Right atrium auricular region (tissue), 2 donors: ENCODE results near the gene B4GALNT1. TPM values are rescaled to one million over a fixed set of nuclear protein-coding genes. Genes with fewer than 3 reads are reported as not detected.

Source experiments
- DNase-seq: peaks from one replicate; pipeline ENCODE4 v3.0.0-alpha.2; 2019; ENCODE audit warnings: low spot score
- H3K27ac ChIP-seq, 2 donors: fragments of 200-600 bp; sonication (generic); 1 replicate in 1 of 2; 2 replicates in 1 of 2; pipeline ENCODE4 v1.5.1; 2016 to 2019
- H3K27me3 ChIP-seq, 2 donors: fragments of 200-600 bp; sonication (generic); one replicate each; pipeline versions ENCODE4 v1.5.1 to v1.6.0; 2017 to 2019
- H3K36me3 ChIP-seq: fragments of 200-600 bp; sonication (generic); one replicate; pipeline ENCODE4 v1.5.1; 2016
- H3K4me1 ChIP-seq, 2 donors: fragments of 200-600 bp; sonication (generic); one replicate each; pipeline versions ENCODE4 v1.5.1 to v1.6.0; 2017 to 2019
- H3K4me3 ChIP-seq, 2 donors: fragments of 200-600 bp; sonication (generic); 1 replicate in 1 of 2; 2 replicates in 1 of 2; pipeline ENCODE4 v1.5.1; 2017 to 2019; ENCODE audit warnings: mild to moderate bottlenecking in 1 of 2, moderate library complexity in 1 of 2
- H3K9me3 ChIP-seq, 2 donors: fragments of 200-600 bp; sonication (generic); one replicate each; pipeline ENCODE4 v1.5.1; 2019
- total RNA-seq, 2 donors: library from RNA; depleted of rRNA; stranded (reverse); fragments of >200 nt; gene quantifications; one replicate each; pipeline ENCODE4 v1.1.0, GENCODE V29; 2016
- TF ChIP-seq, protein P1 (sequence below), 2 donors: fragments of 200-600 bp; sonication (generic); IDR thresholded peaks; one replicate each; pipeline ENCODE4 v1.5.1; 2019; ENCODE audit warnings: antibody characterized with exemption in 2 of 2

B4GALNT1 gene
- total RNA-seq, 2 donors from 2014 or later: 3.5 to 4.4 TPM

DNA sequence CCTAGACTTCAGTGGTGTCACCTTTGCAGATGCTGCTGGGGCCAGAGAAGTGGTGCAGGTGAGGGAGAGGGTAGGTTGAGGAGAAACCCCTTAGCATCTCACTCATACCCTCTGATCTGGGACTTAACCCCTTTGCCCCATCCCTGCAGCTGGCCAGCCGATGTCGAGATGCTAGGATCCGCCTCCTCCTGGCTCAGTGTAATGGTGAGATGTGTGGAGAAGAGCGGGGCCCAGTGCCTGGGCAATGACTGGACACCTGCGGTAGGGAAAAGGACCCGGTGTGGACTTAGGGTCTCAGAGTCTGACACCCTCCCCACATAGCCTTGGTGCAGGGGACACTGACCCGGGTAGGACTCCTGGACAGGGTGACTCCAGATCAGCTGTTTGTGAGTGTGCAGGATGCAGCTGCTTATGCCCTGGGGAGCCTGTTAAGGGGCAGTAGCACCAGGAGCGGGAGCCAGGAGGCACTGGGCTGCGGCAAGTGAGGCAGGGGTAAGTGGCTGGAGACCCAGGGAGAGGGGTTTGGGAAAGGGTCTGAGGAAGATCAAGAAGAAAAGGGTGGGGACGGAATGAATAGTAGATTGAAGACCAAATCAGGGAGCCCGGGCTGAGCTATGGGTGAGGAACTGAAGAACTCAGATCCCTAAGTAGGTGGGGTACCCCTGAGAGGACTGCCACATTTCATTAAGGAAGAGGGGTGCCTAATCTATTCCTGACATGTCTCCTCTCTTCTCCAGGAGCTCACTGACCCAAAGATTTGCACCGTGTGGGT, 7.6 kb downstream of the B4GALNT1 start:
- no peak for DNase-seq
- no peaks in the 10 kb centered on the region for H3K36me3 ChIP-seq
- H3K4me1 ChIP-seq: peaks cover 0 to 26% of the 10 kb centered on the region in 2 donors
- H3K27me3 ChIP-seq: peaks cover 16 to 18% of the 10 kb centered on the region in 2 donors
- no peak overlapping the region for H3K27ac ChIP-seq
- TF ChIP-seq, protein P1, sequence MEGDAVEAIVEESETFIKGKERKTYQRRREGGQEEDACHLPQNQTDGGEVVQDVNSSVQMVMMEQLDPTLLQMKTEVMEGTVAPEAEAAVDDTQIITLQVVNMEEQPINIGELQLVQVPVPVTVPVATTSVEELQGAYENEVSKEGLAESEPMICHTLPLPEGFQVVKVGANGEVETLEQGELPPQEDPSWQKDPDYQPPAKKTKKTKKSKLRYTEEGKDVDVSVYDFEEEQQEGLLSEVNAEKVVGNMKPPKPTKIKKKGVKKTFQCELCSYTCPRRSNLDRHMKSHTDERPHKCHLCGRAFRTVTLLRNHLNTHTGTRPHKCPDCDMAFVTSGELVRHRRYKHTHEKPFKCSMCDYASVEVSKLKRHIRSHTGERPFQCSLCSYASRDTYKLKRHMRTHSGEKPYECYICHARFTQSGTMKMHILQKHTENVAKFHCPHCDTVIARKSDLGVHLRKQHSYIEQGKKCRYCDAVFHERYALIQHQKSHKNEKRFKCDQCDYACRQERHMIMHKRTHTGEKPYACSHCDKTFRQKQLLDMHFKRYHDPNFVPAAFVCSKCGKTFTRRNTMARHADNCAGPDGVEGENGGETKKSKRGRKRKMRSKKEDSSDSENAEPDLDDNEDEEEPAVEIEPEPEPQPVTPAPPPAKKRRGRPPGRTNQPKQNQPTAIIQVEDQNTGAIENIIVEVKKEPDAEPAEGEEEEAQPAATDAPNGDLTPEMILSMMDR (IDR thresholded peaks at IDR 0.05): no peak
- no peak overlapping the region for H3K4me3 ChIP-seq
- H3K9me3 ChIP-seq: no peaks in the 10 kb centered on the region

DNA sequence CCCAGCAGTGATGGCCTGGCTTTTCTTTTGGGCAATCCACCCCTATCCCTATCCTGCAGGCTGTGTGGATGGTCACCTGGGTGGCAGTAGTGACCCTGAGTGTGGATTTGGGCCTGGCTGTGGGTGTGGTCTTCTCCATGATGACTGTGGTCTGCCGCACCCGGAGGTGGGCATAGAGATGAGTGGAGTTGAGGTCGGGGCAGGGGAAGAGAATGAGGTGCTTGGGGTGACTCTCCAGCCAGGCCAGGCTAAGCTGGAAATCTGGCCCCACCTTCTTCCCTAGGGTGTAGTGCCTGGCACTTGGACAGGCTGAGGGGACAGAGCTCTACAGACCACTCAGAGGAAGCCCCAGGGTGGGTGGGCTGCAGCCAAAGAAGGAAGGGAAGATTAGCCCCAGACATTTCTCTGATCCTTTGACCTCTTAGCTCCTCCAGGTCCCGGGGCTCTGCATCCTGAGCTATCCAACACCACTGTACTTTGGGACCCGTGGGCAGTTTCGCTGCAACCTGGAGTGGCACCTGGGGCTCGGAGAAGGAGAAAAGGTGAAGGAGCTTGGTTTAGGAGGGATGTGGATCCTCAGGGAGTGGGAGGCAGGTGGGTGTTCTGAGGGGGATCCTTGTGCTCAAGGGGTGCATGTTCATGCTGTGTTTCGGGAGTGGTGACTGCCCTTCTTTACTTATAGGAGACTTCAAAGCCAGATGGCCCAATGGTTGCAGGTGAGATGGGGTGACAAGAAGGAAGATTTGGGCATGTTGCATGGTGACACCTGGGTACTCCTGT, 8.4 kb downstream of the B4GALNT1 start:
- TF ChIP-seq, protein P1 (IDR thresholded peaks at IDR 0.05): no peak
- no peak overlapping the region for H3K27ac ChIP-seq
- H3K4me3 ChIP-seq: no peak overlapping the region
- H3K4me1 ChIP-seq: peaks cover 0 to 33% of the 10 kb centered on the region in 2 donors
- H3K36me3 ChIP-seq: no peaks in the 10 kb centered on the region
- H3K27me3 ChIP-seq: peaks cover 17 to 18% of the 10 kb centered on the region in 2 donors
- no peaks in the 10 kb centered on the region for H3K9me3 ChIP-seq
- DNase-seq: no peak

DNA sequence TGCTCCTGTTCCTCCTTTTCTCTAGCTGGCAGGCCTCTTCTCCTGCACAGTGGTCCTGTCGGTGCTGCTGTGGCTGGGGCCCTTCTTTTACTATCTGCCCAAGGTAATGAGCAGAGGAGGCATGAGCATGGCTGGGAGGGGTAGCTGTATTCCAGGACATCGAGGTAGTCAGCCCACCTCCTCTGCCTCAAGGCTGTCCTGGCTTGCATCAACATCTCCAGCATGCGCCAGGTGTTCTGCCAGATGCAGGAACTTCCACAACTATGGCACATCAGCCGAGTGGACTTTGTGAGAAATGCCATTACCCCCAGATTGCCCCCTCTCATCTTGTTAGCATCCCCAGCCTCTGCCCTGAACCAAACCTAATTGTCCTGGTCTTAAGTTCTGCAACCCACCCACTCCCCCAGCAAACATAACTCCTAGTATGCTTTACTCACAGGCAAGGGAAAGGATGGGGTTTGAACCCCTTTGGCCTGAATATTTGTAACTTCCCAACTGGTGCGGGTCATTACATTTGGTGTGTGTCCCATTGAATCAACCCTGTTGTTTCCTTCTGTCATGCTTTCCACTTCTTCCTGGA, 9.1 kb downstream of the B4GALNT1 start:
- Histone ChIP-seq H3K27me3 (peaks cover 17 to 18% of the 10 kb centered on the region in 2 donors), H3K36me3 (no peaks in the 10 kb centered on the region), H3K4me3 (no peak overlapping the region), H3K27ac (no peak overlapping the region), H3K9me3 (no peaks in the 10 kb centered on the region), H3K4me1 (peaks cover 0 to 40% of the 10 kb centered on the region in 2 donors)
- no peak for DNase-seq
- TF ChIP-seq, protein P1 (IDR thresholded peaks at IDR 0.05): no peak

GRCh38 chr12:57623385-57623784, 9.6 kb downstream of the B4GALNT1 start:
- no peaks in the 10 kb centered on the region for H3K36me3 ChIP-seq
- TF ChIP-seq, protein P1 (IDR thresholded peaks at IDR 0.05): no peak
- no peaks in the 10 kb centered on the region for H3K9me3 ChIP-seq
- H3K27me3 ChIP-seq: peaks cover 17 to 18% of the 10 kb centered on the region in 2 donors
- H3K27ac ChIP-seq: no peak overlapping the region
- H3K4me3 ChIP-seq: no peak overlapping the region
- H3K4me1 ChIP-seq: peaks cover 0 to 44% of the 10 kb centered on the region in 2 donors
- no peak for DNase-seq

- TF ChIP-seq, protein P1 (IDR thresholded peaks at IDR 0.05): no peak
- H3K27ac ChIP-seq: no peak overlapping the region
- DNase-seq: no peak
- peaks cover 0 to 37% of the 10 kb centered on the region in 2 donors for H3K4me1 ChIP-seq
- H3K9me3 ChIP-seq: no peaks in the 10 kb centered on the region
- H3K4me3 ChIP-seq: no peak overlapping the region
- no peaks in the 10 kb centered on the region for H3K36me3 ChIP-seq
- H3K27me3 ChIP-seq: peaks cover 12 to 14% of the 10 kb centered on the region in 2 donors
Observed at GRCh38 chr12:57622293-57623245, 10.4 kb downstream of the B4GALNT1 start.
